ENCODE results near the gene DNHD1.

DNHD1 gene

DNA sequence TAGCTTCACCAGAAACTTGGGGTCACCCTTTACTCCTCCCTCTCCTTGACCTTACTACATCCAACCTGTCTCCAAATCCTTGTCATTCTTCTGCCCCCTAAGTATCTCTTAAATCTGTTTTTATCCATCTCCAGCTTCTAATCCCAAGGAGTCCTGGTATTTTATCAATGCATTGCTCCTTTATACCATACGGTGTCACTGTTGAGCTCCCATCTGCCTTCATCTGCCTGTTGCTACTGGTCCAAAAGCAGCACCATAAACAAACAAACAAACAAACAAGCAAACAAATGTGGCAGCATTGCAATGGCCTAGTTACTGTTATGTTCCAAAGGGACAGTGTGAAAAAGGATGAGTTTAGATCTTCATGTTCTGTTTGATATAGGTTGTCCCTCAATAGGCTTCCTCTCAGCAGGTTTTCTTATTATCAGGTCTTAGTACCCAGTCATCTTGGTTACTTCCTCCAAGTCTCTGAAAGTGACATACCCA, 34.2 kb downstream of the DNHD1 start:
- Histone ChIP-seq H3K9me3 (ENCODE audit: control insufficient read depth in 2 of 2, low read length in 2 of 2) (no peaks in the 10 kb centered on the region), H3K9ac (ENCODE audit: low read length in 2 of 2) (no peak overlapping the region), H3K4me1 (ENCODE audit: control insufficient read depth, insufficient read depth, low read length) (peaks cover 8% of the 10 kb centered on the region), H3K36me3 (ENCODE audit: control insufficient read depth in 2 of 2, insufficient read depth in 2 of 2, low read length in 2 of 2) (peaks cover 18% of the 10 kb centered on the region in 2 donors), H3K27ac (ENCODE audit: low read length) (no peak overlapping the region), H3K4me3 (ENCODE audit: low read length in 2 of 2) (no peak overlapping the region), H3K27me3 (ENCODE audit: control insufficient read depth in 1 of 2, insufficient read depth in 2 of 2, low read length in 2 of 2) (no peaks in the 10 kb centered on the region)

DNA sequence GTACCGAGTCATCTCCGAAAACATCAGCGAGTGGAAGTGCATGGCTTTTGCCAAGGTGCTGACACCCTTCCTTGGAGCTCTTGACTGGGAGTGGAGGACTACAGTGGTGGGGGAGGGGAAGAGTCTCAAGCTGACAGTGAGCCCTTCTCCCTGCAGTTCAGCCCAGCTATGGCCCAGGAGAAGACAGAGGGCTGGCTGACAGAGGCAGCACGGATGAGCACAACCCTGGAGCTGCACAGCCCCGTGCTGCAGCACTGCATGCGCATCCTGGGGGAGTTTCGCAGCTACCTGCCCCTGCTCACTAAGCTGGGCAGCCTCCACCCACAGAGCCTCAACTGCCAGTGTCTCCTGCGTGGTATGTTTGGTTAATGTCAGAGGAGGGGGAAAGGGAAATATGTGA, 41.4 kb downstream of the DNHD1 start:
- no peak overlapping the region for H3K27ac ChIP-seq (ENCODE audit: low read length)
- no peak overlapping the region for H3K9ac ChIP-seq (ENCODE audit: low read length in 2 of 2)
- H3K4me1 ChIP-seq (ENCODE audit: control insufficient read depth, insufficient read depth, low read length), result peaks cover 6% of the 10 kb centered on the region
- H3K27me3 ChIP-seq (ENCODE audit: control insufficient read depth in 1 of 2, insufficient read depth in 2 of 2, low read length in 2 of 2), result no peaks in the 10 kb centered on the region
- H3K9me3 ChIP-seq (ENCODE audit: control insufficient read depth in 2 of 2, low read length in 2 of 2), result no peaks in the 10 kb centered on the region
- H3K4me3 ChIP-seq (ENCODE audit: low read length in 2 of 2), result no peak overlapping the region
- H3K36me3 ChIP-seq (ENCODE audit: control insufficient read depth in 2 of 2, insufficient read depth in 2 of 2, low read length in 2 of 2), result peaks cover 6 to 10% of the 10 kb centered on the region in 2 donors

DNA sequence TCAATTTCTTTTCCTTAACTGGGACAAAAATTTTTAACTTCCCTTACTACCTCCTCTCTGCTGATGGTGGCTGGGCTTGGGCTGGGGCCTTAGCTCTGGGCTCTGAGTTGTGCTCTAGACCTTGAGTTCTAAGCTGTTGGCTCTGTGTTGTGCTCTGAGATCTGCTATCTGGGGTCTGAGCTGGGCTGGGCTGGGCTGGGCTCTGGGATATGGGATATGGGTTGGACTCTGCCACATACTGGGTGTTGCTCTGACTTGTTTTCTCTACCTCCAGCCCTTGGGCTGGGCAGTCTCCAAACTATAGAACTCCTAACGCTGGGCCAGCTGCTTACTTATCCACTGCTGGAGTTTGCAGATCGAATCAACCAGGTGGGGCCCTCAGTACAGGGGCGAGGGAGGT, 41.9 kb downstream of the DNHD1 start:
- no peak overlapping the region for H3K9ac ChIP-seq (ENCODE audit: low read length in 2 of 2)
- H3K4me3 ChIP-seq (ENCODE audit: low read length in 2 of 2), result no peak overlapping the region
- H3K4me1 ChIP-seq (ENCODE audit: control insufficient read depth, insufficient read depth, low read length), result peaks cover 3% of the 10 kb centered on the region
- no peaks in the 10 kb centered on the region for H3K9me3 ChIP-seq (ENCODE audit: control insufficient read depth in 2 of 2, low read length in 2 of 2)
- no peaks in the 10 kb centered on the region for H3K27me3 ChIP-seq (ENCODE audit: control insufficient read depth in 1 of 2, insufficient read depth in 2 of 2, low read length in 2 of 2)
- H3K36me3 ChIP-seq (ENCODE audit: control insufficient read depth in 2 of 2, insufficient read depth in 2 of 2, low read length in 2 of 2), result peaks cover 5 to 6% of the 10 kb centered on the region in 2 donors
- no peak overlapping the region for H3K27ac ChIP-seq (ENCODE audit: low read length)

GRCh38 chr11:6539748-6540268, 42.7 kb downstream of the DNHD1 start:
- Histone ChIP-seq H3K36me3 (ENCODE audit: control insufficient read depth in 2 of 2, insufficient read depth in 2 of 2, low read length in 2 of 2) (peaks cover 8 to 9% of the 10 kb centered on the region in 2 donors), H3K9ac (ENCODE audit: low read length in 2 of 2) (no peak overlapping the region), H3K4me3 (ENCODE audit: low read length in 2 of 2) (no peak overlapping the region), H3K27ac (ENCODE audit: low read length) (no peak overlapping the region), H3K4me1 (ENCODE audit: control insufficient read depth, insufficient read depth, low read length) (no peaks in the 10 kb centered on the region), H3K27me3 (ENCODE audit: control insufficient read depth in 1 of 2, insufficient read depth in 2 of 2, low read length in 2 of 2) (no peaks in the 10 kb centered on the region), H3K9me3 (ENCODE audit: control insufficient read depth in 2 of 2, low read length in 2 of 2) (no peaks in the 10 kb centered on the region)

- H3K27ac ChIP-seq (ENCODE audit: low read length), result no peak overlapping the region
- H3K4me1 ChIP-seq (ENCODE audit: control insufficient read depth, insufficient read depth, low read length), result no peaks in the 10 kb centered on the region
- H3K9ac ChIP-seq (ENCODE audit: low read length in 2 of 2), result no peak overlapping the region
- no peaks in the 10 kb centered on the region for H3K27me3 ChIP-seq (ENCODE audit: control insufficient read depth in 1 of 2, insufficient read depth in 2 of 2, low read length in 2 of 2)
- no peak overlapping the region for H3K4me3 ChIP-seq (ENCODE audit: low read length in 2 of 2)
- peaks cover 13 to 14% of the 10 kb centered on the region in 2 donors for H3K36me3 ChIP-seq (ENCODE audit: control insufficient read depth in 2 of 2, insufficient read depth in 2 of 2, low read length in 2 of 2)
- no peaks in the 10 kb centered on the region for H3K9me3 ChIP-seq (ENCODE audit: control insufficient read depth in 2 of 2, low read length in 2 of 2)
Observed at GRCh38 chr11:6541356-6541755, 44.3 kb downstream of the DNHD1 start.

DNA sequence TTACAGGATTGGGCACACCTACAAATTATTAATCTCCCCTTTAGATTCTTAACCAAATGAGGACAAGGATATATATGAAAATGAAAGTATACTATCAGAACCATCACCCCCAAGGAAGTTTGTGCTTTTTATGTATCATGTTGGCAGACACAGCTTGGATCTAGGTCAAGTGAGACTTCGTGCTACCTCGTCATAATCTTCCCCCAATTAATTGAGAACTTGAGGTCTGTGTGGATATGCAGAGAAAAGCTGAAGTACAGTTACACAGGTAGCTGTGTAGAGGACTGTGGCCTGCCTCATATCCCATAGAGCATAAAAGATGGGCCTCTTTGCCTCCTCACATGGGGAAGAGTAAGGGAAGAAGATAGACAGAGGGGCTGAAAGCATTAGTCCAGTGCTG, 45.6 kb downstream of the DNHD1 start:
- Histone ChIP-seq H3K27me3 (ENCODE audit: control insufficient read depth in 1 of 2, insufficient read depth in 2 of 2, low read length in 2 of 2) (no peaks in the 10 kb centered on the region), H3K36me3 (ENCODE audit: control insufficient read depth in 2 of 2, insufficient read depth in 2 of 2, low read length in 2 of 2) (peaks cover 13 to 20% of the 10 kb centered on the region in 2 donors), H3K4me1 (ENCODE audit: control insufficient read depth, insufficient read depth, low read length) (no peaks in the 10 kb centered on the region), H3K9me3 (ENCODE audit: control insufficient read depth in 2 of 2, low read length in 2 of 2) (no peaks in the 10 kb centered on the region), H3K4me3 (ENCODE audit: low read length in 2 of 2) (no peak overlapping the region), H3K27ac (ENCODE audit: low read length) (no peak overlapping the region), H3K9ac (ENCODE audit: low read length in 2 of 2) (no peak overlapping the region)

DNA sequence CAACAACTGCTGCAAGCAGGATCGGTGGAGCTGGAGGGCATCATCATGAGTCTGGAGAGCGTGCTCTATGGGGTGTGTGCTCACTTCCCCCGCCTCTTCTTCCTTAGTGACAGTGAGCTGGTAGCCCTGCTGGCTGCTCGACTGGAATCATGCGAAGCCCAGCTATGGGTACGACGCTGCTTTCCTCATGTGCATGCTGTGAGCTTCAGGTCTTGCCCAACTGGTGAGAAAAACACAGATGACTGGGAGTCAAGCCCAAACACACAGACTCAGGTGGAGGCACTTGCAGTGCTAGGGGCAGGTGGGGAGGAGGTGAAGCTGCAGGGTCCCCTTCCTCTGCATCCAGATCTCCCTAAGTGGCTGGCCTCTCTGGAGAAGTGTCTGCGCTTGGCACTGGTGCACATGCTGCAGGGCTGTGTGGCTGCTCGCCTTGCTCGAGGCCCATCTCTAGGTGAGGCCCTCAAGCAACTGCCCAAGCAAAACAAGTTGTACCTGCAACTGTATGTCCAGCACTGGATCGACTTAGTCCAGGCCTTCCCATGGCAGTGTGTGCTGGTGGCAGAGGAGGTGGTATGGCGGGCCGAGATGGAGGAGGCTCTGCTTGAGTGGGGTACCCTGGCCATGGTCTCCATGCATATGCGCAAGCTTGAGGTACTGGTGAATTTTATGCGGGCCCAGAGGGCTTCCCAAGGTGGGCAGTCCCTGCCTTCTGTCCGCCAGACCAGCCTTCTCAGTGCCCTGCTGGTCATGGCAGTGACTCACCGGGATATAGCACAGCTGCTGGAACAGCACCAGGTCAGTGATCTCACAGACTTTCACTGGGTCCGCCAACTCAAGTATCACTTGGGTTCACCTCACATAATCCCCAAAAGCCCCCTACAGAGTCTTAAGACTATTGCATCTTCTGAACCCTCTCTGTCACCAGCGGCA, 48.1 kb downstream of the DNHD1 start:
- no peak overlapping the region for H3K27ac ChIP-seq (ENCODE audit: low read length)

GRCh38 chr11:6545917-6546605, 49.0 kb downstream of the DNHD1 start:
- H3K27me3 ChIP-seq (ENCODE audit: control insufficient read depth in 1 of 2, insufficient read depth in 2 of 2, low read length in 2 of 2), result no peaks in the 10 kb centered on the region
- H3K4me3 ChIP-seq (ENCODE audit: low read length in 2 of 2), result no peak overlapping the region
- H3K9me3 ChIP-seq (ENCODE audit: control insufficient read depth in 2 of 2, low read length in 2 of 2), result no peaks in the 10 kb centered on the region
- no peak overlapping the region for H3K9ac ChIP-seq (ENCODE audit: low read length in 2 of 2)
- no peaks in the 10 kb centered on the region for H3K4me1 ChIP-seq (ENCODE audit: control insufficient read depth, insufficient read depth, low read length)
- H3K36me3 ChIP-seq (ENCODE audit: control insufficient read depth in 2 of 2, insufficient read depth in 2 of 2, low read length in 2 of 2), result peaks cover 13 to 22% of the 10 kb centered on the region in 2 donors
- H3K27ac ChIP-seq (ENCODE audit: low read length), result no peak overlapping the region

More for the DNA sequence above, 48.1 kb downstream of the DNHD1 start:
- H3K4me1 ChIP-seq (ENCODE audit: control insufficient read depth, insufficient read depth, low read length), result no peaks in the 10 kb centered on the region
- H3K36me3 ChIP-seq (ENCODE audit: control insufficient read depth in 2 of 2, insufficient read depth in 2 of 2, low read length in 2 of 2), result peaks cover 13 to 22% of the 10 kb centered on the region in 2 donors
- no peaks in the 10 kb centered on the region for H3K27me3 ChIP-seq (ENCODE audit: control insufficient read depth in 1 of 2, insufficient read depth in 2 of 2, low read length in 2 of 2)
- H3K9me3 ChIP-seq (ENCODE audit: control insufficient read depth in 2 of 2, low read length in 2 of 2), result no peaks in the 10 kb centered on the region
- no peak overlapping the region for H3K9ac ChIP-seq (ENCODE audit: low read length in 2 of 2)
- no peak overlapping the region for H3K4me3 ChIP-seq (ENCODE audit: low read length in 2 of 2)

GRCh38 chr11:6546735-6547134, 49.7 kb downstream of the DNHD1 start:
- Histone ChIP-seq H3K9me3 (ENCODE audit: control insufficient read depth in 2 of 2, low read length in 2 of 2) (no peaks in the 10 kb centered on the region), H3K4me1 (ENCODE audit: control insufficient read depth, insufficient read depth, low read length) (no peaks in the 10 kb centered on the region), H3K4me3 (ENCODE audit: low read length in 2 of 2) (no peak overlapping the region), H3K27me3 (ENCODE audit: control insufficient read depth in 1 of 2, insufficient read depth in 2 of 2, low read length in 2 of 2) (no peaks in the 10 kb centered on the region), H3K36me3 (ENCODE audit: control insufficient read depth in 2 of 2, insufficient read depth in 2 of 2, low read length in 2 of 2) (peaks cover 13 to 22% of the 10 kb centered on the region in 2 donors), H3K27ac (ENCODE audit: low read length) (no peak overlapping the region), H3K9ac (ENCODE audit: low read length in 2 of 2) (no peak overlapping the region)

- Histone ChIP-seq H3K9me3 (ENCODE audit: control insufficient read depth in 2 of 2, low read length in 2 of 2) (no peaks in the 10 kb centered on the region), H3K9ac (ENCODE audit: low read length in 2 of 2) (no peak overlapping the region), H3K36me3 (ENCODE audit: control insufficient read depth in 2 of 2, insufficient read depth in 2 of 2, low read length in 2 of 2) (peaks cover 13 to 22% of the 10 kb centered on the region in 2 donors), H3K4me3 (ENCODE audit: low read length in 2 of 2) (no peak overlapping the region), H3K4me1 (ENCODE audit: control insufficient read depth, insufficient read depth, low read length) (no peaks in the 10 kb centered on the region), H3K27ac (ENCODE audit: low read length) (no peak overlapping the region), H3K27me3 (ENCODE audit: control insufficient read depth in 1 of 2, insufficient read depth in 2 of 2, low read length in 2 of 2) (no peaks in the 10 kb centered on the region)
Observed at GRCh38 chr11:6547177-6547576, 50.1 kb downstream of the DNHD1 start.

All from stomach smooth muscle (tissue), 2 donors.